CD4-positive, alpha-beta T cell treated with Interleukin-1 beta for 1 hour (primary cell): ENCODE measurements around the gene SMIM34.

Experiments
- DNase-seq, 2 donors: peaks; one replicate each; pipeline ENCODE4 v3.0.0-alpha.2; 2020 to 2022

Gene SMIM34

GRCh38 chr21:34369741-34370140, 54.0 kb downstream of the SMIM34 start:
- DNase-seq: no peak
